Neuron (in vitro differentiated cells): ENCODE measurements around the gene MAPKAPK3.

ENCODE experiments used
- H2AFZ ChIP-seq: one replicate; pipeline ENCODE4 v1.6.1; 2013; ENCODE audit warnings: low read depth, mild to moderate bottlenecking, inconsistent platforms, low read length, moderate library complexity
- H3K27me3 ChIP-seq: one replicate; pipeline ENCODE4 v1.6.1; 2013; ENCODE audit warnings: low read length; ENCODE audit not compliant: insufficient read depth
- H3K36me3 ChIP-seq: one replicate; pipeline ENCODE4 v1.6.1; 2013; ENCODE audit warnings: low read length; ENCODE audit not compliant: insufficient read depth
- H3K4me1 ChIP-seq: one replicate; pipeline ENCODE4 v1.6.1; 2013; ENCODE audit warnings: low read length; ENCODE audit not compliant: insufficient read depth
- H3K4me3 ChIP-seq: 2 replicates; pipeline ENCODE4 v1.5.1; 2013; ENCODE audit warnings: mild to moderate bottlenecking, low read length, moderate library complexity
- H3K9me3 ChIP-seq: one replicate; pipeline ENCODE4 v1.6.1; 2013; ENCODE audit warnings: low read length

Gene MAPKAPK3

DNA sequence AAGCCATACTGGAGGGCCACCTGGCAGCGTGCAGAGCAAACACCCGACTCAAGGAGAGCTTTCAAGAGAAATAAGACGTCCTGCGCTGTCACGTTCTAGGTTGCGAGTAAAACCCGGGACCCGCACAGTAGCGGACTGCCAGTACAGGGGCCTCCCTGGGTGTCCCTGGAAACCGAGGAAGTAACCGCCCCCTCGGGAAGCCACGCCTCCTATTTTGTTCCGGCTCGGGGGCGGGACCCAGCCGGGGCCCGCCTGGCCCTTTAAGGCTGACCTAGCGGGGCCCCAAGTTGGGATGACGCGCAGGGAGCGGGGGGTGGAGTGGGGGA lies 218 bp upstream of the MAPKAPK3 start:
- Histone ChIP-seq H3K4me1 (peaks cover 28% of the 10 kb centered on the region), H3K9me3 (no peaks in the 10 kb centered on the region), H3K36me3 (no peaks in the 10 kb centered on the region), H2AFZ (peak overlapping the region; percentile 32), H3K4me3 (peak overlapping the region; percentile 41), H3K27me3 (no peaks in the 10 kb centered on the region)

DNA sequence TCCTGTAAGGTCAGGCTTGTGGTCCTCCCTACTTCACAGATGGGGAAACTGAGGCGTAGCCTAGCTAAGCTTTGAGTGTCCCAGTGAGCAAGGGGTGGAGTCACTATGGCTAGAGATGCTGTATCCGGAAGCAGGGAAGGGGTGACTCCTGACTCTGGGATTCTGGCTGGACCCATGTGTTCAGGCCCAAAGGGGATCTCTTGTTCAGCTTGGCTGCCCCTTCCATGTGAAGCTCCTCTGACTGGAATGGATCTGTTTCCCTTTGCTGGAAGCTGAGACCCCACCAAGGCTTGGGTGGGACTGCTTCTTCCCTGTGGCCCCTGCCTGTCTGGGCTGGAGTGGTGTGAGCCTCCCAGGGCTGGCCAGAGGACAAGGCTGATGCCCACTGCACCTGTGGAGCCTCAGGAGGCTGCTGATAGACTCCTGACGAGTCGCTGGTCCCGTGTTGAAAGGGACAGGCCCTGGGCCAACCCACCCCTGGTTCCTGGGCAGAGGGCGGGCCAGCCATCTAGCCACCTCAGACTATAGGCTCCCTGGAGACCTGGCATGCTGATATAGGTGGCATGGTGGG lies 1.0 kb downstream of the MAPKAPK3 start:
- Histone ChIP-seq H3K9me3 (no peaks in the 10 kb centered on the region), H2AFZ (no peak overlapping the region), H3K27me3 (no peaks in the 10 kb centered on the region), H3K36me3 (no peaks in the 10 kb centered on the region), H3K4me1 (peaks cover 20% of the 10 kb centered on the region), H3K4me3 (peak overlapping the region; percentile 67)

DNA sequence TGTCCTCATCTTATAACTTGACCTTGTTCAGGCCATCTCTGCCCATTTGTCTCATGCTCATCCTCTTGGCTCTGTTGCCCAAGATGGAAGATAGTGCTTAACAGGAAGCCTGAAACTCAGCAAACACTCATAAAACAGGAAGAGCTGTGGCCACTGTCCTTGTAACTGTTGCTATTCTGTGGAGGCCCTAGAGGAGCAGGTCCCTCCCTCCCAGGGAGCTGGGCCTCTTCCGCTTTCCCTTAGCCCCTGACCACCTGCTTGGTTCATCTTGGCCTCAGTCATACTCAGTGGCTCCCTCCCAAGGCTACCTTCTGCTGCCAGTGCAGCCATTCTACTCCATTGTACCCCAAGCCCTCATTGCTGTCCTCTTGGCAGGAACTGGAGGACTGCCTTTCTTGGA lies 3.5 kb downstream of the MAPKAPK3 start:
- Histone ChIP-seq H2AFZ (no peak overlapping the region), H3K4me3 (no peak overlapping the region), H3K4me1 (peaks cover 22% of the 10 kb centered on the region), H3K36me3 (no peaks in the 10 kb centered on the region), H3K27me3 (no peaks in the 10 kb centered on the region), H3K9me3 (no peaks in the 10 kb centered on the region)

DNA sequence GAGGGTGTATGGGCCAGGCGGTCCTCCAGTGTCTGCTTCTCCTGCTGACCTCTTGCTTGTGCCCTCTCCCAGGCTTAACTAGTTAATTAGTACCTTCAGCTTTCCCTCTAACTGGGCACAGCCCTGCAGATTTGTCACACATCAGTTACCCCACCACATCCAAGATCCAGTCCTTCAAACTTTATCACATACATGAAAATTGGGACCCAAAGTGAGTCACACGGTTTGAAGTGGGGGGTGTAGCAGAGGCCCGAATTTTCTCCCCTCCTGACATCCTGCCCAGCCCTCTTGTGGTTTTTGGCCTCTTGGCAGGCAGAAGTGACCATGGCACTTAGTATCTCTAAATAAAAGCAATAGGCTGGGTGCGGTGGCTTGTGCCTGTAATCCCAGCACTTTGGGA lies 3.9 kb downstream of the MAPKAPK3 start:
- Histone ChIP-seq H3K4me1 (peaks cover 18% of the 10 kb centered on the region), H3K36me3 (no peaks in the 10 kb centered on the region)

DNA sequence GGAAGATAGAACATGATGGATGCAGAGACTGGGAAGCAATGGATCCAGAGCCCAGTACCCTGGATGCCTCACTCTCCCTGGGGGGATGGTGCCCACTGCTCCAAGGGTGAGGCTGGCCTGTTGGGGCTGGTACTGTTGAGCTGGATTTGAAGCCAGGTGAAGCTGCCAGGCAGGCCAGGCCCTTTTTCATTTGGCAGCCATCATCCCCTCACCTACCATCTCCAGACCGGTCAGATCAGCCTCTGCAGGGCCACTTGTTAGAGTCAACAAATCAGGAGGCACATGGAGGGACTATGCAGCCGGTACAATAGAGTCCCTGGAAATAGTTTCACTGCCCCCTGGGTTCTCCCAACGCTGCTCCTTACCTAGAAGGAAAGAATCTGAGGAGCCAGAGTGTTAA lies 5.9 kb downstream of the MAPKAPK3 start:
- Histone ChIP-seq H3K4me3 (no peak overlapping the region), H3K4me1 (peaks cover 6% of the 10 kb centered on the region), H3K9me3 (no peaks in the 10 kb centered on the region), H3K36me3 (no peaks in the 10 kb centered on the region), H2AFZ (no peak overlapping the region), H3K27me3 (no peaks in the 10 kb centered on the region)

More for the DNA sequence above, 3.9 kb downstream of the MAPKAPK3 start:
- Histone ChIP-seq H2AFZ (no peak overlapping the region), H3K27me3 (no peaks in the 10 kb centered on the region), H3K4me3 (no peak overlapping the region), H3K9me3 (no peaks in the 10 kb centered on the region)

- Histone ChIP-seq H3K4me3 (no peak overlapping the region), H3K9me3 (no peaks in the 10 kb centered on the region), H3K4me1 (peaks cover 2% of the 10 kb centered on the region), H2AFZ (no peak overlapping the region), H3K27me3 (no peaks in the 10 kb centered on the region), H3K36me3 (no peaks in the 10 kb centered on the region)
These were observed 7.0 kb downstream of the MAPKAPK3 start for GRCh38 chr3:50623840-50624474.

DNA sequence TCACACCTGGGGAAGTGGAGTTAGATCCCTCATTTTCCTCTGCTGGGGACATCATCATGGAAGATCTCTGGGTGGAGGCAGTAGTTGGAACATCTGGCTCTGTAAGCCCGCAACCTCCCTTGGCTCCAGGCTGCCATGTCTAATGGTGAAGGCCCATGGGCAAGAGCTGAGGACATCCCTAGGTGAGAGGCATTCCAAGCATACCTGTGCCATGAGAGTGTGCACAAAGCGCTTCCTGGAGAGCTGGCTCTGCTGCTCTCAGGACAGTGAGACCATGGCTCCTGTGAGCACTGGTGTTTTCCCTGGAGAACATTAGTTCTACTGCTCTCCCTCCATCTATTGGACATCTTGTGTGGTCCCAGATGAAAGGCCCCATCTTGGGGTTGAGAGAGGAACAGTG lies 7.7 kb downstream of the MAPKAPK3 start:
- no peaks in the 10 kb centered on the region for H3K9me3 ChIP-seq
- peaks cover 2% of the 10 kb centered on the region for H3K4me1 ChIP-seq
- H3K27me3 ChIP-seq, result no peaks in the 10 kb centered on the region
- H3K4me3 ChIP-seq, result no peak overlapping the region
- no peaks in the 10 kb centered on the region for H3K36me3 ChIP-seq
- H2AFZ ChIP-seq, result no peak overlapping the region

DNA sequence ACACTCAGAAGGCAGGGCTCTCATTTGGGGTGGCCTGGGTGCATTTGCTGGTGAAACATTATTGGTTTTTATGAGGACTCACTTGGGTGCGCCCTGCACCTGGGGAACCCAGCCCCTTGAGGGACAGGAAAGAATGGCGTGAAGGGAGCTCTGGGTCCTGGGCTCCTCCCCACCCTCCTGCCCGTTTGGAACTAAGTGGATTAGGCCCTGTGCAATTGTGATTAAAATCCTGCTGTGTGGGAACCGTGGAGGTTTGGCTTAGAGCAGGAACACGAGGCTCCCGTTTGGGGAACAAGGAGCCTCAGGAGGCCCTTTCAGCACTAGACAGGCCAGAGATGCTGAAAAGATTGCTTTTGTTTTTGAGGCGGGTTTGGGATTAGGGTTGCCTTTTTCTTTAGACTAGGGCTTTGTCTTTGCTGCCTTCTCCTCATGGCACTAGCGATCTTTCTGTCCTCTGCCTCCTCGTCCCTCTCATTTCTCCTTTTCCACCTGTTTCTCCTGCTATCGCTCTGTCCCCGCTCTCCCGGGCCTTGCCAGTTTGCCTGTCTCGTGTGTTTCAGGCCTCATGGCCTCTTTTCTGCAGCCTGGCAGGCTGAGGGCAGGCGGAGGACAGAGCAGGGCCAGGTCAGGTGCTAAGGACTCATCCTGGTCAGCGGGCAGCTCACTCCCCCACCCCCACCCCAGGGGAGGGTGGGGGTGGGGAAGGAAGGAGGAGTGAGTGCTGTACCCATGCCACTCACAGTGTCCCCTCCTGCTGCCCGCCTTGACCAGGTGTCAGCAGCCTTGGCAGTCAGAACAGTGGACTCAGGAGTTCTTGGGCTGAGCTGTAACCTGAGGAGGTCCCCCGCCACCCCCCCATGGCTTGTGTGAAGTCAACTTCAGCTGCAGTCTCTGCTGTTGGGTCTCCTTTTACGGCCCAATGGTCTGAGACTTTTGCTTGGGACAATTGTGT lies 8.6 kb downstream of the MAPKAPK3 start:
- H3K9me3 ChIP-seq, result no peaks in the 10 kb centered on the region
- H3K4me1 ChIP-seq, result peaks cover 2% of the 10 kb centered on the region
- no peak overlapping the region for H2AFZ ChIP-seq
- H3K27me3 ChIP-seq, result no peaks in the 10 kb centered on the region
- H3K36me3 ChIP-seq, result no peaks in the 10 kb centered on the region
- no peak overlapping the region for H3K4me3 ChIP-seq

DNA sequence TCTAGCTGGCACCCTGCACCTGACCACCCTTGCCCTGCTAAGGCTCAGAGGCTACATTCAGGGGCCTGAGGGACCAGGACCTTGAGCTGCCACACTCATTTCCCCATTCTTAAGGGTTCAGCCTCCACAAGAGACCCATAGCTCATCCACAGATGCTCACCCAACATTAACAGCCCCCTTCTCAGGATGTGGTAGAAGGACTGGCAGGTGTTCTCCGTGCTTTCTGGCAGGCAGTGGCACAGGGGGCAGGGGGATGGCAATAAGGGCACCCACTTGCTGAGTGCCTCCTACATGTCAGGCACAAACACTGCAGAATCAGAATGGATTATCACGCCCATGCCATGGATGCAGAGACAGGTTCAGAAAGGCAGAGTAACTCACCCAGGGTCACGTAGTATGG lies 9.4 kb downstream of the MAPKAPK3 start:
- peaks cover 2% of the 10 kb centered on the region for H3K4me1 ChIP-seq
- H3K36me3 ChIP-seq, result no peaks in the 10 kb centered on the region
- H3K9me3 ChIP-seq, result no peaks in the 10 kb centered on the region
- H3K27me3 ChIP-seq, result no peaks in the 10 kb centered on the region
- H2AFZ ChIP-seq, result no peak overlapping the region
- H3K4me3 ChIP-seq, result no peak overlapping the region

DNA sequence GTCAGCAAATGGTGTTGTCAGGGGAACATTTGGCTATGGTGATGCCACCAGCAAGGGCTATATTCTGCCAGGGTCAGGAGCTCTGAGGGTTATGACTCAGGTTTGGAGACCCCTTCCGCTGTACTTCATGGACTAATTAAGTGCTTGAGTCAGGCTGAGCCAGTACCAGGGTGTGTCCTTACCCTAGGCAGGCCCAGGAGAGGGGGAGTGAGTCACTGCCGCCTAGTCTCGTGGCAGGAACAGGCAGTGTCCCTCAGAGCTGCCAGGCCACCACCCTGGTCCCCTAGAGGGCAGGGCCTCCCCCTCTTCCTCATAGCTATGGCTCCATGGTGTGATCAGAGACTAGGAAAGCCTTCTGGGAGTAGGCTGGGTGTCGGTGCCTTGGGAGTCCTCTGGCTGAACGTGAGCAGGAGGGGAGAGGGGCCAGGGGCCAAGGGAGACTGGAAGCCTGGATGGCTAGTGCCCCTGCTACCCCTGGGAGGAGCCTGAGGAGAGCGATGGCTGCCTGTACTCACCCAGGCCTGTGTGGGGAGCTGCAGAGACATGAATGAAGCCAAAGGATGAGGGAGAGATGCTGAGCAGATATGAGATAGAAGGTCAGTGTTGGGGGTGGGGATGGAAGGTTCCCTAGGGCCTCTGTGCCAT lies 10.6 kb downstream of the MAPKAPK3 start:
- no peak overlapping the region for H2AFZ ChIP-seq
- peaks cover 2% of the 10 kb centered on the region for H3K4me1 ChIP-seq
- H3K4me3 ChIP-seq, result no peak overlapping the region
- no peaks in the 10 kb centered on the region for H3K9me3 ChIP-seq
- H3K36me3 ChIP-seq, result no peaks in the 10 kb centered on the region
- H3K27me3 ChIP-seq, result no peaks in the 10 kb centered on the region

- Histone ChIP-seq H3K4me1 (peaks cover 2% of the 10 kb centered on the region), H2AFZ (no peak overlapping the region), H3K9me3 (no peaks in the 10 kb centered on the region), H3K4me3 (no peak overlapping the region), H3K27me3 (no peaks in the 10 kb centered on the region), H3K36me3 (no peaks in the 10 kb centered on the region)
These were observed 11.7 kb downstream of the MAPKAPK3 start for GRCh38 chr3:50628601-50629000.

- H3K9me3 ChIP-seq, result no peaks in the 10 kb centered on the region
- H3K4me1 ChIP-seq, result peaks cover under 1% of the 10 kb centered on the region
- H2AFZ ChIP-seq, result no peak overlapping the region
- H3K36me3 ChIP-seq, result no peaks in the 10 kb centered on the region
- H3K4me3 ChIP-seq, result no peak overlapping the region
- no peaks in the 10 kb centered on the region for H3K27me3 ChIP-seq
These were observed 13.4 kb downstream of the MAPKAPK3 start for GRCh38 chr3:50630394-50630793.

DNA sequence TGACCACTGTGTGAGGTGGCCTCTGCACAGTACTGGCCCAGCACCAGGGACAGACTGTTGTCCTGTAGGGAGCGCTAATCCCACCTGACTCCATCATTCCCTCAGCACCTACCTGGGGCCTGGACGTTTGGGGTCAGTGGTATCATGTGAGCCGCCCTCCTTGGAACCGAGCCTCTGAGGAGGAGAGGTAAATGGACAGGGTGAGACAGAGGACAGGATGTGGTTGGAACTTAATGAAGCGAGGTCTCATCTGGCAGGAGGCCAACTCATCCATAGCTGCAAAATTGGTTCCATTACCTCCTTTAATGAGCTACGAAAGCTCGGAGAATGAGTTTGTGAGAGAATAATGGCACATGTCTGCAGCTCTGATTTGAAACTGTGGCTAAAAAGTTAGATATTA lies 13.9 kb downstream of the MAPKAPK3 start:
- Histone ChIP-seq H3K36me3 (no peaks in the 10 kb centered on the region), H2AFZ (no peak overlapping the region), H3K4me3 (no peak overlapping the region), H3K27me3 (no peaks in the 10 kb centered on the region), H3K4me1 (no peaks in the 10 kb centered on the region), H3K9me3 (no peaks in the 10 kb centered on the region)
